Activated CD4-positive, alpha-beta T cell treated with anti-CD3 and anti-CD28 coated beads for 1 hour (primary cell): ENCODE results near the gene LRP2.
"Not testable (repeated sequence)": the region's sequence is repeated elsewhere in the genome, so short reads cannot be mapped to it uniquely, and the experiment has no call there.

Experiments used
- DNase-seq: peaks from one replicate; pipeline ENCODE4 v3.0.0-alpha.2; 2020

LRP2 gene

DNA sequence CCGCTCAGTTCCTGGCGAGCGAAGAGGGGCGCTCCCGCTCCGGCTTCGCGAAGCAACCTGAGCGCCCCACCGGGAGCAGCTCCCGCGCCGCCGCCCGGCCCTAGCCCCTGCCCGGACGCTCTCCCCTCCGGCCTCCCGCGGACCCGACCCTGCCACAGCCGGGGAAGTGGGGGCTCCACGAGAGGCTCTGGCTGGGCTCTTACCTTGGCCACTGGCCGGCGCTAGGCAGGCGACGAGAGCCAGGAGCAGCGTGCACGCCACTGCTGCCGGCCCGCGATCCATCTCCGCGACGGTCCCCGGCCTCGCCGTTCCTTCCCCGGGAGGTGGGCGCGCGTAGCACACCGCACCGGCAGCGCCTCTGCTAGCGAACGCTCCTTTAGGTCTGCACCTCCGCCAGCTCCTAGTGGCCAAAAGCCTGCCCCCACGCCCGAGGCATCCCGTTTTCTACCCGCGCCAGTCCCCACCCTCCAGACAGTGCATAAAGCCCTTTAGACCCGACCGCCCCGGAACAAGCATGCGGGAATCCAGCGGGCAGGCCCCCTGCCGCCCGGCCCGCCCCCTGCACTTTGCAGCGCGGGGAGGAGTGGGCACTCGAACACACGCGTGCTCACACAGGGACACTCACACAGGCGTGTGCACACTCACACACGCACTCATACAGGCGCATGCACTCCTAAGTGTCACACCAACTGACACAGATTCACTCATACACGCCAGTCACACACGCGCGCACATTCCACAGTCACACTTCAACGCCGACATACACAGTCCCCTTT lies at the start of gene LRP2:
TSS of gene LRP2 (minus strand) at position 417 of the 776 bp plus-strand sequence. CDS start at position 282, 135 bp downstream.
- no peak for DNase-seq

DNA sequence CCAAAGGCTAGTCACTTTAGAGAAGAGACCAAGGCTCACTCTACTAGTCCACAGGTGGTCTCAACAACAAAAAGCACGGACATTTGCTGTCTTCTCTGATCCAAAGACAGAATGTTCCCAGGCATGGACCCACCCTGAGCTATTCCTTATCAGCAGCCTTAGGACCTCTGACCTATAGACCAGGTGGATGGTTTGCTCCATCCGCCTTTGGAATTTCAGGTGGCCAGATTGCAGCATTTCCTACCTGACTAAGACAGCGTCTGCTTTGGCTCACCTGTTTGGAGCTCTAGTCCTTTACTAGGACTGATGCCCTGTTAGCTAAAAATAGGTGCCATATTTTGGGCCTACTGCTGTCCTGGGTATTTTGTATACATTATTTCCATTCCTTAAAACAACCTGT lies 44.6 kb upstream of the LRP2 start:
- DNase-seq: no peak

DNA sequence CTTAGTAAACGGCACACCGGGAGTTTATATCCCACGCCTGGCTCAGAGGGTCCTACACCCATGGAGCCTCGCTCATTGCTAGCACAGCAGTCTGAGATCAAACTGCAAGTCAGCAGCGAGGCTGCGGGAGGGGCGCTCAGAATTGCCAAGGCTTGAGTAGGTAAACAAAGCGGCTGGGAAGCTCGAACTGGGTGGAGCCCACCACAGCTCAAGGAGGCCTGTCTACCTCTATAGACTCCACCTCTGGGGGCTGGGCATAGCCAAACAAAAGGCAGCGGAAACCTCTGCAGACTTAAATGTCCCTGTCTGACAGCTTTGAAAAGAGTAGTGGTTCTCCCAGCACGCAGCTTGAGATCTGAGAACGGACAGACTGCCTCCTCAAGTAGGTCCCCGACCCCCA lies 37.2 kb upstream of the LRP2 start:
- not testable (repeated sequence) for DNase-seq

DNA sequence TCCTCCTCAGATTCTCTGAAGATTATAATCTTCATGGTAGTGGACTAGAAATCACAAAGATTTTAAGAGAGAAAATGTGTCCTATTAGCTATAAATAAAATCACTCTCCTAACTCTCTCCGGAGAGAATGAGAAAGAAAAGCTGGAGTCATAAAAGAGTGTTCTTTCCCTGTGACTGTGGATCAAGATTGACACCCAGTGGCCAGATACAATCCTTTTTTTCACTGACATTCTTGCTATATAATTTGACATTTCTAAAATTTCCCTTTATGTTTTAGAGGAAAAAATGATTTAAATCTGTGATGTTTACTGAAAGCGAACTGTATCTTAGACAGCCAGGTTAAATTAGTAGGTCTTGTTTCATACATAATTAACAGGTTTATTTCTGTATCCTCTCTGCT lies 35.4 kb upstream of the LRP2 start:
- no peak for DNase-seq

DNA sequence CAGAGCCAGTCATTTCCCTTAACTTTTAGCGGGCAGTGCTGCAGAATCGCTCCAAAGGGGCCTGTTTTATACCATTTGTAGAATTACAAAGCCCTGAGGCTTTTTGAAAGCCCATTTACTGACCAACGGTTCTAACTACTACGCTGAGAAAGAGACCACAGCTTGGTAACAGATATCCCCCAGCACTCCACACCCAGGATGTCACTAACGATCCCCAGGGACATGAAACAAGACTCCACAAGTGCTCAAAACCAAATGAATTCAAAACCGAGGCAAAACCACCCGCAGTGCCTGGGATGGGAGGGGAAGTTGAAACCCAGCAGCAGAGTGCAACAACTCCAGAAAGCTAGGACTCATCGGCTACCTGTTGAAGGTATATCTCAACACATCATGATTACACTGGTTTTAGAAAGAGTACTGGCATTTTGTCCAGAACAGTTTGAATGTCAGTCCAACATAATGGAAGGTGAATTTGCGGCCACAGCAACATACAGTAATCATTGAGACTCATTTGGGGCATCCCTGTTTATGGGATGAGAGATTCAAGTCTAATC lies 33.6 kb upstream of the LRP2 start:
- no peak for DNase-seq

DNA sequence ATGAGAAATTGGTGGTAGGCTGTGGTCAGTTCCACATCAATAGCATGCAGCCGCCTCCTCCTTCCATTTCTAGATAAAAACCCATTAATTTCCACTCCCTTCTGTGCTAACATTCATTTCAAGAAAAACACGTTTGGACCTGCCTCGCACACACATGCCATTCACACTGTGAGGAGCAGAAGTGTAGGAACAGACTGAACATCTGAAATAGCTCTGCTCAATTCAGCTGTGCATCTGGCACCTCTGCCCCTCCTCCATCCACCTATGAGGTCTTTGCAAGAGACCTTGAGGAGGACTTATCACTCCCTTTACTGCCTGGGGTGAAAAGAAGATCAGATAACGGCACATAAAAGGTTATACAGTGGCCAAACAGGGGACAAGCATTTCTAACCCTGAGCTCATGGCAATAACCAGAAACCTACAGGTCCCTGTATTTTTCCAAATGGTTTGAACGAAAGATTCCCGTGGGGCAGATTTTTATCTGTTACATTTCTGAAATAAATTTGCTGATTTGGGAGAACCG lies 30.8 kb upstream of the LRP2 start:
- no peak for DNase-seq

DNA sequence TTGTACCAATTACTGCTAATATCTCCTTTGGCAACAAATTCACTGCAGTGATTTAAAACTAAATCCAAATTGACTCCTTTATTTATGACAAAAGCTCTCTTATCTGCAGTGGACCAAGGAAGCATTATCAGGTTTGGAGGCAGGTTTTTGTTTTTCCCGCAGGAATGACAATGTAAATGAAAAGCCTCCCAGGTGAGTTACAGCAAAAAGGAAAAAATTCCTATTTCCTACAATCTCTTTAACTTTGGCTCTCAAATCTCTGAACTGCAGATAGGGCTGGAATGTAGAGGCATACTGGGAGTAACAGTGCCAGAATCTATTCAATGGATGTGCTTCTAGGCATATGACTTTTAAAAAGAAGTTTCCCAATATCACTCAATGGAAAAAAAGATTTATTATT lies 28.9 kb upstream of the LRP2 start:
- DNase-seq: no peak

DNA sequence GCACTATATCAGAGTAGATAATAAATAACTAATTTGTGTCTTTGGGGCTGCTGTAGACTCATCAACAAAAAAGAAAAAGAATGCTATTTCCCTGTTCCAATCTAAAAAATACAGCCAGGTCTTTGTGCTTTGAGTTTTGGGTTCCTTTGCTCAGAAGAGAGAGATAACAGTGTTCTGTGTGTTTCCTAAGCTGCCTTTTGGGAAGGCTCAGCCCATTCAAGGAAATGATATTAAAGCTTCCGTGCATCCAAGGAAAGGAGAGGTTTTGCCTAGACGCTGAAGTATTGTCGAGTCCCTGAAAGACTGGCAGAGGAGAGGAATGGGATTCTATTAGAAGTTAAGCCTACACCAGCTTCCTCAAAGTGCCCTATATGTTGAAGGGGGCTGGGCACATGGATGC lies 25.8 kb upstream of the LRP2 start:
- no peak for DNase-seq

DNA sequence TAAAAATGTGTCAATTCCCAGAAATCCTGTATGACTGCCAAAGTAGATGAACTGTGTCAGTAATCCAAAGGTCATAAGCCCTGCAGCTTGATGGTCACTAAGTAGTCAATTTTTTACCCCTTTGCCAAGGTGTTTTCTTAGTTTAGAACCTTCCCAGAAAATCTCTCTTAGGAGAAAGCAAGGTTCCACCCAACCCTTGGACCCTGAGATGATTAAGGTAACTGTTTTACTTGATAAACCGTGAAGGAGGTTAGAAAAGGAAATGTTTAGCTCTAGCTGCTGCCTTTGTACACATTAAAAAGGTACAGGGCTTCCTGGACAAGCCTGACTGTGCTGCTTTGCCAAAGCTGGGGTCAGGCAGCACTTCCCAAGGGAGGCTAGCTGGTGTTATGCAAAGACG lies 24.4 kb upstream of the LRP2 start:
- no peak for DNase-seq

DNA sequence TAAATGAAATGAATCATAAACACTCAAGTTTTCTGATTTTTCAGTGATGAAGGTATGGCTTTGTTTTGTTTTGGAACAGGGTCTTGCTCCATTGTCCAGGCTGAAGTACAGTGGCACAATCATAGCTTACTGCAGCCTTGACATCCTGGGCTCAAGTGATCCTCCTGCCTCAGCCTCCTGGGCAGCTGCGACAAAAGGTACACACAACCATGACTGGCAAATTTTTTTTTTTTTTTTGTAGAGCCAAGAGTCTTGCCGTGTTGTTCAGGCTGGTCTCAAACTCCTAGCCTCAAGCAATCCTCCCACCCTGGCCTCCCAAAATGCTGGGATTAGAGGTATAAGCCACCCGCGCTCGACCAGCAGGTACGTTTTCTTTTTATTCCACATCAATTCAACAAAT lies 22.5 kb upstream of the LRP2 start:
- DNase-seq: no peak

DNA sequence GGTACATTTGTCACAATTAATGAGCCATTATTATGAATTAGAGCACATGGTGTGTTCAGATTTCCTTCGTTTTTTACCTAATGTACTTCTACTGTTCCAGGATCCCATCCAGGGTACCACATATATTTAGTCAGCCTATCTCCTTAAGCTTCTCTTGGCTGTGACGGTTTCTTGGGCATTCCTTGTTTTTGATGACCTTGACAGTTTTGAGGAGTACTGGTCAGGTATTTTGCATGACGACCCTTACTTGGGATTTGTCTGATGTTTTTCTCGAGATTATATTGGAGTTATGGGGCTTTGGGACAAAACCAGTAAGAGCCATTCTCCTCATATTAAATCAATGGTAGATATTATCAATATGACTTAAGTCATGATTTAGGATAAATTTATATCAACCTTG lies 10.2 kb upstream of the LRP2 start:
- no peak for DNase-seq

DNA sequence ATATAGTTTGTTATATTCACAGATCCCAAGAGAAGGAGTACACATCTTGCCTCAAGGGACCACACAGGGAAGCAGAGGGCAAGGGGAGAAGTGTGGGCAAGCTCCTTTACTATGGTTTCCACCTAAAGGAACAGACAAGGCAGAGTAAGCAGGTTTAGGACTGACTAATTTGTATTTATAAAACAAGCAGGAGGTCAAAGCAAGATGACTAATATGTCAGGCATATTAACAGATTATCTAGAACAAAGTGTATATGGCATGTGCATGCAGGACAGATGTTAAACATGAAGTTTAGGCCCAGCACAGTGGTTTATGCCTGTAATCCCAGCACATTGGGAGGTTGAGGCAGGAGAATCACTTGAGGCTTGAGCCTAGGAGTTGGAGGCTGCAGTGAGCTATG lies 3.7 kb upstream of the LRP2 start:
- no peak for DNase-seq

DNA sequence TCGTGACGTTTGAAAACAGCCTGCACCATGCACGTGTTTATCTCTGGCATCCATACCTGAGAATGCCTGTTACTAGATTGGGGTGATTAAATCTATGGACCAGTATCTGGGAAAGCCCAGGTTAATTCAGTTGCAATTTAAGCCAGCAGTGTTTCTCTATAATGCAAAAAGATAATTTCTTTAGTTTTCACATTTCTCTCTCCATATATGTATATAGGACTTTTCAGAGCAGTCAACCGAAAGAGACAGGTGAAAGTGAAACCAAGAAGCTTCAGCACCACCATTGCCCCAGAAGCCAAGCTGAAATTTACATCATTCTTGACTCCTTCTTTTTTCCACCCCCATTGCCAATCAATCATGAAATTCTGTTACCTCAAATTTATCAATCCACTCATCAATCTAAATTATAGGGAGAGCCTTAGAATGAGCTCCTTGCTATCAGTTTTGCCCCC lies 2.7 kb upstream of the LRP2 start:
- no peak for DNase-seq

DNA sequence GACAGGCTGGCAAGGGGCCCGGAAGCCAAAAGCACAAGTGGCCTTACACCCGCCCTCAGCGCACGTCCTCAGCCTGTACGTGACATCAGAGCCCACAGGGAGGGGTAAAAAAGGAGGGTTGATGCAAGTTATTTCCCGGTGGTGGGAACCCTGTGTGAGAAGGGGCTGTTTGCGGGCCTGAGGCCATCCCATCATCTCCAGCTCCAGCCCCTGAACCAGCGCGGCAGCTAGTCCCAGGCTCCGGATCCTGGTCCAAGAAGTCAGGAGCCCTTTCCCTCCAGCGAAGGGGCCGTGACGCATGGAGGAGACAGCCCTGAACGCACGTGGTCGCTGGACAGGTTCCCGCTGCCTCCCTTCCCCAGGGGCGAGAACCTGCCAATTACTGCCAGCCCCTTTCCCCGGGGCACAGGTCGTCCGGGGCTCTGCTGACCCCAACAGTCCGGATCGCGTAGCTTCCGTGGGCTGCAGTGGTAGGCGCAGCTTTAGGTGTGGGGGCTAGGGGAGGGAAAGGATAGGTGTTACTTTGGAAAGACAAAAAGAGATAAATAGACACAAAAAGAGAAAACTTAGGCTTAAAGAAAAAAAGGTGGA lies 1.3 kb upstream of the LRP2 start:
- DNase-seq: no peak

DNA sequence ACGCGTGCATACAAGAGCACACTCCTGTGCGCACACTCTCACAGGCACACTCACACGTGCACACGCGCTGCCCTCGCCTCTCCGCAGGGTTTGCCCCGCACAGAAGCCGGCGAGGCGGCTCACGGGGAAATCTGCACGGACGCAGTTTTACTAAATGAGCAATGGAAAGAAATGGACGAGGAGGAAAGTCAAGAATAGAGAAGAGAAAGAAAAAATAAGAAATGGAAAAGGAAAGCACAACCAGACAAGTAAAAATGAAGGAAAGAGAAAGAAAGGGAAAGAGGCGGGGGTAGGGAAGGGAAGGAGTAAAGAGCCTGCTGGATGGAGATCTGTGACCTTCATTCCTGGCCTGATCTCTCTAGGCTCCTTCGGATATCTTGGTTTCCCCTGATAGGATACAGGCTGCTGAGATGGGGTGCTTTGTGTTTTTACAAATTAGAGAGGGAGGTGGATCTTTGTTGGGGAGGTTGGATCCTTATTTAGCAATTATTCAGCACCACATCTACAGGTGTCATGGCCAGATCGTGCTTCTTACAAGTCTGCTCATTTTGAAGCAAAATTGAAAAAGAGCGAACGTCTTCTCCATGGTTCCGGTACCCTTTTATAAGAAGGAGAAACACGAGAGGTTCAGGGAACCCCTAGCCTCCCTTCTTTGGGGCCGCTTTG lies 693 bp upstream of the LRP2 start:
- no peak for DNase-seq

DNA sequence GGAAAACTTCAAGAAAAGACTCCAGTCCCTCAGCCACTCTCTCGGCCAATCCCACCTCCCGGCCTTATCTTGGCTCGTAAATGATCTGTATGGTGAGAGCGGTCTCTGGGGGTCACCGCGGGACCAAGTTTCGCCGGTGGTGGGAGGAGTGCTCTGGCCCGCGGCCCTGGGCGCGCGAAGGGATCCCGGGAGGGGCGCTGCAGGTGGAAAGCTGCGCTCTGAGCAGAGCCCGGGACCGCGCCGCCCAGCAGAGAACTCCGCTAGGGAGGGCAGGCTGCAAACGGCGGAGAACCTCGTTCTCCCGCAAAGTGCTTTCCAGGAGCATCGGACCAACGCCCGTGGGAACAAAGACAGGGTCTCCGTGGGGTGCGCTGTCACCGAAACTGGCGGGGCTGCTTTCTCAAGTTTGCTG lies 622 bp downstream of the LRP2 start:
- DNase-seq: no peak

DNA sequence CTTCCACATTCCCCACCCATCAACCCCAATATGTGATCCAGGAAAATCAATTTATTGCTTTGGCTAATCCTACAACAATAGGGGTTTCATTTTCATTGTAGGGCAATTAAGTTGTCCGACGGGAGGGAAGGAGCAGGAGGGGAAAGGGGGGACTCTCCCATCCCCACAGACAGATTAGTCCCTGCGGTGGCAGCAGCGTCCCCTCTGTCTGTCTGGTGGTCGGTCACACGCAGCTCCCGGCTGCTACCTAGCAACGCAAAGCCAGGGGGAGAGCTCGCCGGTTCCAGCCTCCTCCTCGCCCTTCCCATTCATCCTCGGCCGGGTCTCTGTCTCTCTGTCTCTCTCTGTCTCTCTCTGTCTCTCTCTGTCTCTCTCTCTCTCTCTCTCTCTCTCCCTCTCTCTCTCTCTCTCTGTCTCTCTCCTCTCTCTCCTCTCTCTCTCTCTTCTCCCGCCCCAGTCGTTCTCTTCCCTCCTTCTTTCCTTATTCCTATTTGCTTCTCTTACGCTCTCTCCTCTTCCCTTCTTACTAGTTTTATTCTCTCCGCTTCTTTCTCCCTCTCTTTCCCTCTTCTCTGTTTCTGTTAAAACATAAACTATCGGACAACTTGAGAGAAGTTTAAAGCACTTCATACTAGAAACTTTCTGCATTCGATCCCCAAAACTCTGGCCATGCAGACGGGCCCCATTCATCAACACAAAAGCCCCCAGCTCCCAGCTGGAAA lies 1.2 kb downstream of the LRP2 start:
- no peak for DNase-seq

DNA sequence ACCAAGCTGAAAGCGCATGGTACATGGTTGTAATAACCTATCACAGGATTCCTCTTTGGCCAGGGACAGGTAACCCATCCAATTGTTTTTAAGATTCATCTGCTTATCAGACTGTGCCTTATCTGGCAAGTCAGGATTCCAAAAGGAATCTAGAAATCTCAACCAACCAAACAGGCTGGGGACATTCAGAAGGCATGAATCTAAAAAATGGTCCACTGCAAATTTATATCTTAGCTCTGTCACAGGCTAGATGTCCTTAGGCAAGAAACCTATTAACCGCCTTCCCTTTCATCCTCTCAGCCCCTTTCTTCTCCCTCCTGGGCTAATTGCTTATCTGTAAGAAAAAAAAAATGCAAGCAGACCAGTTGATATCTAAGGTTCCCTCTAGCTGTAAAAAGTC lies 4.3 kb downstream of the LRP2 start:
- no peak for DNase-seq

DNA sequence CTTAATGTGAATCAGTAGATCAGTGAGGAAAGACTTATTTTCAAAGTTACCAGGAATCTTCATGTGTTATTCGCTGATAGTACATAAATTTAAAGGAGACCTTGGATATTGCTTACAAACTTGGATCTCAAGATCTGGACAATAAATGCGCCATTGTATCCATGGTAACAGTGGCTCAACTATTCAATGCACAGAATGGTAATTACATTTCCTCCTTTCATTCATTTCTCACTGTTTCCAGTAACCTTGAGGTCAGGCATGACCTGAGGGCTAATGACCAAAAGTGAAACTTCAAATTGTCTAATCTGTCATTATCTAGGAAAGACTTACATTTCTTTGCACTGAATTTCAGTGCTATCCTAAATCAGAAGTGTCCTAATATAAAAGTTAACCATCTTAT lies 8.1 kb downstream of the LRP2 start:
- no peak for DNase-seq

DNA sequence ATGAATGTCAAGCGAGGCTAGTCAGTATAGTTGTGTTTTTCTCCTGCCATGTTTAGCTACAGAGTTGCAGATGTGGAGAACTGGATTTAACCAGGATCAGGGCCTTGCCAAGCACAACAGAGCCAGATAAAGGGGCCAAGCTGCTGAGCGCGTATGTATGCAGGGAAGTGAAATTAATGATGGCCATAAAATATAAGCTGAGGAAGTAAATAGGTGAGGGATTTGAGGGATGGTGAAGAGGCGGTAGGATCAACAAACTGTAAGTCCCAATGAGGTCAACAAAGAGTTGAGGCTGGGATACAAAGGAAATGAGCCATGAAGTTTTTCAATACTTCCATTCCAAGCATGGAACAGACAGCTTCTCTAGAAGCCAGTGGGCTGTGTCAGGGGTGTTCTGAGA lies 10.6 kb downstream of the LRP2 start:
- no peak for DNase-seq

DNA sequence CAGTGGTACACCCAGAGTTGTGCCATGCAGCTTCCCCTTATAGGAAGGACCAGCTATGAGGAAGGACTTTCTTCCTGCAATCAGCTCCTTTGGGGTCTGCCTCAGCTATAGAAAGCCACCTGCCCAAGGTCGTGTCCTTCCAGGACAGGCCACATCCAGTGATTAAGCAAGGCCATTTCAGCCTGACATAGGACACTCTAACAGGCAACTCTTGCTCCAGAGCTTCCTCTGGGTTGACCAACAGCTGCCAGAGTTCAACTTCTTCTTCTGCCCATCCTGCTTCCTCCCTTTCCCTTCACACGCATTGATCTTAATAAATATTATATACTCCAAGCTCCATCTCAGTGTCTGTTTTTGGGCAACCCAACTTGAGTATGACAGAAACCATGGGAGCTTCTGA lies 12.8 kb downstream of the LRP2 start:
- no peak for DNase-seq

DNA sequence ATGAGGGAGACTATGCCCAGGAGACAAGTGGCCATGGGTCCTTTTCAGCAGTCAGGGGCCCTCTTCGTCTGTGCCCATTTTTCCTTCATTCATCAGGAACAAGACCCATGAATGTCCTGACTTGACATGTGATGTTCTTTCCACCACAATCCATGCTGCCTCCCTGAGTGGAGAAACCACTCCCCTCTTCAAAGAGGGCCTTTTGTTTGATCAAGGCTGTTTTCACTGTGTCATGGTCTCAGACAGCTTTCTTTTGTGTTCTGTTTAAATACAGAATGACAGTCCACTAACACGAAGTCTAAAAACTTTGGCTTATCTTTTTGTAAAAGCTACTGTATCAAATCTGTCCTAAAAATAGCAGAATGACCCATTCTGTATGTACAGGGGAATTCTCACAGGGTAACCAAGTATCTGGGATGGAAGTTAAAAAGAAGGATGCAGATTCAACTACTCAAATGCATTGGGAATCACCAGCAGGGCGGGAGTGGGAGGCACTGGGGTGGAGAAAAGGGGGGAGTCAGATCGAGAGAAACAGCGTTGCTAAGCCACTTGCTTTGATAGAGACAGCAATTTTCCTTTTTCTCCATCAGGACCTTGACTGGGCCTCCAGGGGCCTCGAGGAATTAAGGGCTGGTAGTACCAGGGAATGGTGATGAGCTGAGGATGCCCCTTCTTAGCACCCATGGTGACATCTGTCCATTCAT lies 13.9 kb downstream of the LRP2 start:
- no peak for DNase-seq
